Activated CD4-positive, CD25-positive, alpha-beta regulatory T cell (primary cell): ENCODE data around the gene MRPL10.
"Not testable (repeated sequence)": the region's sequence is repeated elsewhere in the genome, so short reads cannot be mapped to it uniquely, and the experiment has no call there.

ENCODE experiments used
- DNase-seq, 4 experiments: peaks; one replicate each; lab custom pipeline; 2025; lab: John Stamatoyannopoulos, UW

Gene MRPL10

DNA sequence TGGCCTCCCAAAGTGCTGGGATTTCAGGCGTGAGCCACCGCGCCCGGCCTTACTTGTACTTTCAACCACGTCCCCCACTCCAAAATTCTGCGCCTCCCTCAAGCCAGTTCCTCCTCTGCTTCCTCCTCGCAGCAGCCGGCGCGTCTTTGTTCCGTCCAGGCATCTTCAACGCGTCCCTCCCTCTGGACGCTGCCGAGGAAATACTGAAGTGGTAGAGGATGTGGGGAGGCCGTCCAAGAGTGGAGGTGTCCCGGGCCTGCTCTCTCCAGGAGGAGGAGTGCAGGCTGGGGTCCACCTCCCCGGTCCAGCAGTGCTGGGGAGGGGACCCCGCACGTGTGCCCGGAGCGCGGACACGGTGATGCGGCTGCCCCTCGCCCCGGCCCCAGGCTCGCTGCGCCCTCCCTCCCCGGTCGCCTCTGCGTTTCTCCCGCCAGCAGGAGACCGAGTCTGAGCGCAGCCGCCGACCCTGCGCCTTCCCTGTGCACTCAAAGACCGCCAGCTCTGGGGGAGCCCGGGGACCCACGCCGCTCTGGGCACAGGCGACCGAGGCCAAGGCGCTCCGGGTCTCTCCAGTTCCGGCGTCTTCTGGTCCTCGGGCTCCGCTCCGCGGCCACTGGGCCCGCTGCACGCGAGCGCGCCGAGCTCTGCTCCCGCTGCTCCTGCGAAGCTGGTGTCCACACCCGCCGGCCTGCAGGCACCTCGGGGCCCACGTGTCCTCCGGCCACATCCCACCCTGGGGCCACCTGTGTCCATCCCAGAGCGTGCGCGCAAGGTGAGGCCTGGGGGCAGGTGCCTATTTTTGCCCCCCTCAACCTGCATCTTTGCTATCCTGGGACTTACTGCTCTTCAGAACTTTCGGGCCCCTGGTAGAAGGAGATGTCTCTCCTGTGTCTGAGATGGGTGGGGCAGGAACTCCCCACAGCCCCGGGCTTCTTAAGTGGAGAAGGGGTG lies 41.5 kb downstream of the MRPL10 start:
- DNase-seq: peak in 2 of 4 experiments; percentile 13 to 16

DNA sequence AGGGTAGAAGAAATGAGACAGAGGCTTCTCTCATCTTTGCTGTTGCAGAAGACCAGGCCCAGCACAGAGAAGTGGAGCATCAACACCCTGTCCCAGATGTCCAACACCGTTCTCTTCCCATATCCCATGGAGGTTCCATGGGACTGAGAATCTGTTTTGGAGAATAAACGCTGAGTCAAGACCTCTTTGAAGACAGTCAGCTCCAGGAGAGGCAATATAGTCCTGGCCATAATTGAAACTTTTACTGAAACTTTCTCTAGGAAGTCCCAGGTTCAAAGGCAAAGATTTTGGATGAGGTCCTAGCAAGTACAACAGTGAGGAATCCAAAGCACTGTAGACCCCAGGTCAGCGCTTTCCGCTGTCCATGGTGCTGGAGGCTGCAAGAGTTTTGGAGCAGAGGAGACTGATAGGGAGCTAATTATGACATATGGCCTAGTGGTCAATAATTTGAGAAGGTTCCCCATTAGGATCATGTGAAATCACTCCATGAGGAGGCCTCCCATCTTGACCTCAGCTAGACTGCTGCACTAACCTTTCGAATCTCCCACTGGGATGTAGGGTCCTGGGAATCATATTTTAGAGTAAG lies 45.7 kb downstream of the MRPL10 start:
- DNase-seq: no peak

DNA sequence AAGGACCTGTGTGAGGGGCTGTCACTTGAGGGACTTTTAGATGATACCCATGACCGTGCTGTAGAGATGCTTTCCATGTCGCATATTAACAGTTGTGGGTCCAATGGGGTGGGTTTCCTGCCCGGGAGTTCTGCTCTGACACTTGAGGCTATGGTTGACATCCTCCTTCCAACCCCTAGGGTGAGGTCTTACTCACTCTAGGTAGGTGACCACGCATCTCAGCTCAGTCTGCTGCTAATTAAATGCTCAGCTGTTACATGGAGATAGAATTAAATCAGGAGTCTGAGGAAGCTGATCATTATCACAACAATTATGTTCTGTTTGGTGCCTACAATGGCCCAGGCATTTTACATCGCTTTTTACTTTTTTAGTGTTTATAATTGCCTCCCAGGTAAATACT lies 49.9 kb downstream of the MRPL10 start:
- DNase-seq: no peak

DNA sequence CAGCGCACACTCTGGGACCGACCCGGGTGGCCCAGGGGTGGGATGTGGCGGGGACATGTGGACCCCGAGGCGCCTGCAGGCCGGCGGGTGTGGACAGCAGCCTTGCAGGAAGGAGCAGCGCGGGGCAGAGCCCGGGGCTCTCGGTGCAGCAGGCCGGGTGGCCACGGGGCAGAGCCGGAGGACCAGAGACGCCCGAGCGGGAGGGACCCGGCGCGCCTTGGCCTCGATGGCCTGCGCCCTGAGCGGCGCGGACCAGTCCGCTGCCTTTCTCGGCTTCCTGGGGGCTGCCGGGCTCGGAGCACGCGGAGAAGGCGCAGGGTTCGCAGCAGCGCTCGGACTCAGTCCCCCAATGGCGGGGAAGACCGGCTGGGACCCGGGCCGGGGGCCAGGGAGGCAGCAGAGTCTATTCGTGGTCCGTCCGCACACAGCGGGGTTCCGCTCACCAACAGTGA lies 53.1 kb downstream of the MRPL10 start:
- no peak for DNase-seq

DNA sequence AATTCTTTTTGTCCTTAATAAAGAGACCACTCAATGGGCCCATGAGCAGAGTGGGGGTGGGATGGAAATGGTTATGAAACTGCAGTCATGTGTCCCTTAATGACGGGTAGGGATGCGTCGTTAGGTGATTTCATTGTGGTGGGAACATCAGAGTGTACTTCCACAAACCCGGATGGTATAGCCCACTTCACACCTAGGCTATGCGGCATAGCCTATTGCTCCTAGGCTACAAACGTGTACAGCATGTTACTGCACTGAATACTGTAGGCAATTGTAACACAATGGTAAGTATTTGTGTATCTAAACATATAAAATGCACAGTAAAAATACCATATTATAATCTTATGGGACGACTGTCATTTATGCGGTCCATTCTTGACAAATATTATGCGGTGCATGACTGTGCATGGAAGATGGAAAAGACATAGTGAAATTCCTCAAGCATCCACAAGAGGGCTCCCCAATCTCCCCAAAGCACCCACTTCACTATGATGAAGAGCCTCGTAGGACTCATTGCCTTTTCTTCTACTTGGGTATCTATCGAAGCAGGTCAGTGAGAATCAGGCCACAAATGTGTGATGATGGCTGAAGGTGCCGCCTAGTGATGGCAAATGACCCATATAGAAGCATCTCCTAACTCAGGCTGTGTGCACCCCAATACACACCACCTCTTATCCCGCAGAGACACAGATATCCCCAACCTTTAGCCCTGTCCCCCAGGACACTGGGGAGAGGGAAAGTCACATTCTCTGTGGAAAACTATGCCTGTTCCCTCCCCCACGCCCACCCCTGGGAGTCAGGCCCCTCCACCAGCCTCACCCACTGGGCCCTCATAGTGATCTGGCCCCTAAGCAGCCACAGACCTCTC lies 54.8 kb downstream of the MRPL10 start:
- no peak for DNase-seq

DNA sequence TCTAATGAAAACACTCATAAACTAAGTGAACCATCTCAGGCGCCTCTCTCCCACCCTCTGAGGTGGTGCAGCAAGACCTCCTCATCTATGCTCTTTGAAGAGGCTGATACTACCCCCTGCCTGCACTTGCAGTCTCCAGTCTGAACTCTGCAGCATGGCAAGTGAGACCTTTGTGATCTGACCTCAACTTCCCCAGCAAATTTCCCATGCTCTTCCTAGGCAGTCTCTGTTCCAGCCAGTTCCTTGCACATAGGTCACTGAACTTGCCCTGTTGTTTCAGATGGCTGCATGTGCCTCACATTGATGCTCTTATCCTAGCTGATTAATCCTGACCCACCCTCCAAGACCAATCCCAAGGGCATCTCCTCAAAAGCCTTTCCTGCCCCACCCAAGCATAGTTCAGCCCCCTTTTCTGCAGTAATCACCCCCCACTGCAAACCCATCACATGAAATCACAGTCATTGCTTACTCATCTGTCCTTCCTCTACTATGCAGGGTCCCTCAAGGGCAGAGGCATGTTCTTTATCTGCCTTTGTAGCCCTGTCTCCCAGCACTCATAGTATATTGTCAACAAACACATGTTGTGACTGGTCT lies 56.3 kb downstream of the MRPL10 start:
- no peak for DNase-seq

DNA sequence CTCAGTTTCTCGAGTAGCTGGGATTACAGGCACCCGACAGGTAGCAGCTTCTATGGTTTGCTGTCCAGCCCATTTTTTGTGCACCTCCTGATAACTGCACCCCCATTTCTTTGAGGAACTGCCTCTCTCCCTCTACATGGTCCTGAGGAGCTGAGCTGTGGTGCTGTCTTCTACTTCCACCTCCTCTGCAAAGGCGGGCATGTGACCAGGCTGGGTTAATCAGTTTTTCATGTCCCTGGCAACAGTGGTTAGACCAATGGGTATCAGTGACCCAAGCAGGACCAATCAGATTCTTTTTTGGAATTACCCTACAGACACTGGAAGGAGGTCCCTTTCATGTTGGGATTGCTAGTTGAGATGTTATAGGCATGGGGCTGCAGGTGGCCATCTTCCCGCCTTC lies 57.0 kb downstream of the MRPL10 start:
- no peak for DNase-seq

DNA sequence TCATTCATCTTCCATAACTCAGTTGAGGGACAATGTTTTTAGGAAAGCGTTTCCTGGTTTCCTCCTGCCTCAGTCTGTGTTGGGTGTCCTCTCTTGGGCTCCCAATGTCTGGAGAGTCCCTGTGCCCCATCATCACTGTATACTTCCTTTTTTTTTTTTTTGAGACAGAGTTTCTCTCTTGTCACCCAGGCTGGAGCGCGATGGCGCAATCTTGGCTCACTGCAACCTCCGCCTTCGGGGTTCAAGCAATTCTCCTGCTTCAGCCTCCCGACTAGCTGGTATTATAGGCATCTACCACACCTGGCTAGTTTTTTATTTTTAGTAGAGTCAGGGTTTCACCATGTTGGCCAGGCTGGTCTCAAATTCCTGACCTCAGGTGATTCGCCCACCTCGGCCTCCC lies 57.7 kb downstream of the MRPL10 start:
- not testable (repeated sequence) for DNase-seq
